ENCODE data around the gene IGLL1.
"Not testable (repeated sequence)": the region's sequence is repeated elsewhere in the genome, so short reads cannot be mapped to it uniquely, and the experiment has no call there.

IGLL1 gene

GRCh38 chr22:23579870-23580575, at the start of gene IGLL1:
Gene IGLL1 (minus strand): TSS chr22:23580290. CDS start chr22:23580190, 100 bp downstream.
- no peak for DNase-seq (ENCODE audit: extremely low spot score, insufficient read length, low read depth)
- no peak for FAIRE-seq

- not testable (repeated sequence) for DNase-seq (ENCODE audit: extremely low spot score, insufficient read length, low read depth); FAIRE-seq
These were observed 48.1 kb upstream of the IGLL1 start for GRCh38 chr22:23628056-23628743.

GRCh38 chr22:23627401-23628055, 47.4 kb upstream of the IGLL1 start:
- not testable (repeated sequence) for DNase-seq (ENCODE audit: extremely low spot score, insufficient read length, low read depth); FAIRE-seq

- FAIRE-seq (no peak), DNase-seq (ENCODE audit: extremely low spot score, insufficient read length, low read depth) (no peak)
These were observed 46.3 kb upstream of the IGLL1 start for GRCh38 chr22:23626286-23626975.

- no peak for FAIRE-seq
- no peak for DNase-seq (ENCODE audit: extremely low spot score, insufficient read length, low read depth)
These were observed 42.5 kb upstream of the IGLL1 start for GRCh38 chr22:23622634-23623033.

- not testable (repeated sequence) for FAIRE-seq; DNase-seq (ENCODE audit: extremely low spot score, insufficient read length, low read depth)
These were observed 41.8 kb upstream of the IGLL1 start for GRCh38 chr22:23621916-23622315.

- DNase-seq (ENCODE audit: extremely low spot score, insufficient read length, low read depth) = no peak
- no peak for FAIRE-seq
These were observed 41.1 kb upstream of the IGLL1 start for GRCh38 chr22:23621082-23621780.

- DNase-seq (ENCODE audit: extremely low spot score, insufficient read length, low read depth) = no peak
- no peak for FAIRE-seq
These were observed 33.3 kb upstream of the IGLL1 start for GRCh38 chr22:23613193-23613972.

GRCh38 chr22:23609983-23610781, 30.1 kb upstream of the IGLL1 start:
- no peak for FAIRE-seq
- DNase-seq (ENCODE audit: extremely low spot score, insufficient read length, low read depth) = no peak

- no peak for DNase-seq (ENCODE audit: extremely low spot score, insufficient read length, low read depth)
- no peak for FAIRE-seq
These were observed 28.5 kb upstream of the IGLL1 start for GRCh38 chr22:23608583-23608982.

- no peak for FAIRE-seq
- no peak for DNase-seq (ENCODE audit: extremely low spot score, insufficient read length, low read depth)
These were observed 26.4 kb upstream of the IGLL1 start for GRCh38 chr22:23606204-23607131.

- no peak for FAIRE-seq
- DNase-seq (ENCODE audit: extremely low spot score, insufficient read length, low read depth) = no peak
These were observed 25.0 kb upstream of the IGLL1 start for GRCh38 chr22:23604939-23605712.

GRCh38 chr22:23603266-23603665, 23.2 kb upstream of the IGLL1 start:
- DNase-seq (ENCODE audit: extremely low spot score, insufficient read length, low read depth) (no peak), FAIRE-seq (no peak)

- no peak for DNase-seq (ENCODE audit: extremely low spot score, insufficient read length, low read depth)
- no peak for FAIRE-seq
These were observed 18.9 kb upstream of the IGLL1 start for GRCh38 chr22:23598805-23599518.

- FAIRE-seq = peak; percentile 89
These were observed 17.6 kb upstream of the IGLL1 start for GRCh38 chr22:23597576-23598268.

More at GRCh38 chr22:23597576-23598268, 17.6 kb upstream of the IGLL1 start:
- not testable (repeated sequence) for DNase-seq (ENCODE audit: extremely low spot score, insufficient read length, low read depth)
